ENCODE measurements around the gene PHLPP1.

PHLPP1 gene

DNA sequence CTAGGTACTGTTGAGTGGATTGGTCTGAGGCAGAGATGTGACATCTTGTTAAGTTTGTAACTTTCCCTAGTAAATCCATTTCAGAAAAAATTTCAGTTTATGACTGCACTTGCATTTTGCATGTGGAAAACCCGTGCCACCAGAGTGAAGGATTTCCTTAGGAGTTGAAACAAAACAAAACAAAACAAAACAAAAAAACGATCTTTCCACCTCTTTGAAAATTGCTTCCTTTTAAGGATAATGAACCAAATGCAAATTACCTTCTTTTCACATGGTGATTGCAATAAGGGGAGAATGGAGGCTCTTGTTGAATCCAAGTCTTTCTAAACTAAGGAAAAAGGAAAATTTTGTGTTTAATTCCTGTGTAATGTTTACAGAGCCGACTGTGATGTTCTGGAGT, 43.2 kb downstream of the PHLPP1 start:
- Histone ChIP-seq H3K4me1 (ENCODE audit: control insufficient read depth, insufficient read depth, low read length) (peaks cover 31% of the 10 kb centered on the region), H3K9me3 (ENCODE audit: control insufficient read depth, insufficient read depth, low read depth, low read length) (no peaks in the 10 kb centered on the region), H3K36me3 (ENCODE audit: control insufficient read depth in 2 of 2, insufficient read depth in 1 of 2, low read length in 2 of 2) (no peaks in the 10 kb centered on the region), H3K4me3 (ENCODE audit: low read depth, low read length) (no peak overlapping the region), H3K27ac (ENCODE audit: extremely low read depth, low read depth, low read length) (no peak overlapping the region)
- ChIA-PET CTCF (interaction anchor here (0.6 to 2.1 kb wide), 4 partner anchors 16 to 172 kb away, joined by 3 to 7 read pairs (median 4); no protein-coding TSS in a partner anchor), POLR2A (interaction anchor here (1.4 kb wide), 1 partner anchor 41 kb away, joined by 4 read pairs; no protein-coding TSS in a partner anchor)
- TF ChIP-seq PRDM1 (tag by site-specific recombination; IDR thresholded peaks at IDR 0.05) (0 out of 2 replicates have a peak, but pooled peaks have one; percentile 14), YY2 (tag by site-specific recombination; IDR thresholded peaks at IDR 0.05) (no peak)

GRCh38 chr18:62759704-62760402, 44.5 kb downstream of the PHLPP1 start:
- CTCF ChIA-PET, result interaction anchor here (0.7 to 2.1 kb wide), 2 partner anchors 173 to 189 kb away, joined by 3 to 7 read pairs; no protein-coding TSS in a partner anchor
- POLR2A ChIA-PET, result no interaction called here
- no peak overlapping the region for H3K4me3 ChIP-seq (ENCODE audit: low read depth, low read length)

DNA sequence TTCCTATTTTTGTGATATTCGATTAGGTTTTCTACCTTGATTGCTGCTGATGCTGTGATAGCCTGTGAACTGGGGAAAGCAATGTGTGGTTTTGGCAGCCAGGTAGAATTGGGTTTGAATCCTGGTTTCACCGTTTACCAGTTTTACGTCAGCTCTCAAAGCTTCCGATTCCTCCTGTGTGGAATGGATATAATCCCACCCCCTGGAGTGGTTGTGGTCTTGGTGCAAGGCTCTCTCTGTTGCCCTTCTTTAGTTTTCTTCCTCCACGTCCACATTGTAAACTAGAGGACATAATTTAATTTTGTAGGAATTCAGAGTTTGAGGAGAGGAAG, 45.0 kb downstream of the PHLPP1 start:
- Histone ChIP-seq H3K4me1 (ENCODE audit: control insufficient read depth, insufficient read depth, low read length) (peaks cover 31% of the 10 kb centered on the region), H3K9me3 (ENCODE audit: control insufficient read depth, insufficient read depth, low read depth, low read length) (no peaks in the 10 kb centered on the region), H3K36me3 (ENCODE audit: control insufficient read depth in 2 of 2, insufficient read depth in 1 of 2, low read length in 2 of 2) (no peaks in the 10 kb centered on the region), H3K27ac (ENCODE audit: extremely low read depth, low read depth, low read length) (no peak overlapping the region), H3K4me3 (ENCODE audit: low read depth, low read length) (no peak overlapping the region)
- TF ChIP-seq ZNF626 (tag by site-specific recombination; IDR thresholded peaks at IDR 0.05) (no peak), ZIC2 (tag by site-specific recombination; IDR thresholded peaks at IDR 0.05) (peak; percentile 42)
- ChIA-PET POLR2A (no interaction called here), CTCF (no interaction called here)

More at GRCh38 chr18:62759704-62760402, 44.5 kb downstream of the PHLPP1 start:
- no peaks in the 10 kb centered on the region for H3K9me3 ChIP-seq (ENCODE audit: control insufficient read depth, insufficient read depth, low read depth, low read length)
- no peak overlapping the region for H3K27ac ChIP-seq (ENCODE audit: extremely low read depth, low read depth, low read length)
- TF ChIP-seq, protein P1, sequence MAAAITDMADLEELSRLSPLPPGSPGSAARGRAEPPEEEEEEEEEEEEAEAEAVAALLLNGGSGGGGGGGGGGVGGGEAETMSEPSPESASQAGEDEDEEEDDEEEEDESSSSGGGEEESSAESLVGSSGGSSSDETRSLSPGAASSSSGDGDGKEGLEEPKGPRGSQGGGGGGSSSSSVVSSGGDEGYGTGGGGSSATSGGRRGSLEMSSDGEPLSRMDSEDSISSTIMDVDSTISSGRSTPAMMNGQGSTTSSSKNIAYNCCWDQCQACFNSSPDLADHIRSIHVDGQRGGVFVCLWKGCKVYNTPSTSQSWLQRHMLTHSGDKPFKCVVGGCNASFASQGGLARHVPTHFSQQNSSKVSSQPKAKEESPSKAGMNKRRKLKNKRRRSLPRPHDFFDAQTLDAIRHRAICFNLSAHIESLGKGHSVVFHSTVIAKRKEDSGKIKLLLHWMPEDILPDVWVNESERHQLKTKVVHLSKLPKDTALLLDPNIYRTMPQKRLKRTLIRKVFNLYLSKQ (tag by site-specific recombination; IDR thresholded peaks at IDR 0.05; ENCODE audit: borderline replicate concordance), result no peak
- TF ChIP-seq ZNF274 (IDR thresholded peaks at IDR 0.05; ENCODE audit: low read length) (no peak), ZNF274 (tag by site-specific recombination; IDR thresholded peaks at IDR 0.05; ENCODE audit: borderline replicate concordance) (no peak), ZNF366 (tag by site-specific recombination; conservative IDR thresholded peaks at IDR 0.05) (no peak), GLI2 (tag by site-specific recombination; IDR thresholded peaks at IDR 0.05; ENCODE audit: borderline replicate concordance, low read depth) (no peak)
- TF ChIP-seq, protein P2, sequence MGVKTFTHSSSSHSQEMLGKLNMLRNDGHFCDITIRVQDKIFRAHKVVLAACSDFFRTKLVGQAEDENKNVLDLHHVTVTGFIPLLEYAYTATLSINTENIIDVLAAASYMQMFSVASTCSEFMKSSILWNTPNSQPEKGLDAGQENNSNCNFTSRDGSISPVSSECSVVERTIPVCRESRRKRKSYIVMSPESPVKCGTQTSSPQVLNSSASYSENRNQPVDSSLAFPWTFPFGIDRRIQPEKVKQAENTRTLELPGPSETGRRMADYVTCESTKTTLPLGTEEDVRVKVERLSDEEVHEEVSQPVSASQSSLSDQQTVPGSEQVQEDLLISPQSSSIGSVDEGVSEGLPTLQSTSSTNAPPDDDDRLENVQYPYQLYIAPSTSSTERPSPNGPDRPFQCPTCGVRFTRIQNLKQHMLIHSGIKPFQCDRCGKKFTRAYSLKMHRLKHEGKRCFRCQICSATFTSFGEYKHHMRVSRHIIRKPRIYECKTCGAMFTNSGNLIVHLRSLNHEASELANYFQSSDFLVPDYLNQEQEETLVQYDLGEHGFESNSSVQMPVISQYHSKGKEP (tag by site-specific recombination; IDR thresholded peaks at IDR 0.05), result no peak
- H3K36me3 ChIP-seq (ENCODE audit: control insufficient read depth in 2 of 2, insufficient read depth in 1 of 2, low read length in 2 of 2), result no peaks in the 10 kb centered on the region
- peaks cover 31% of the 10 kb centered on the region for H3K4me1 ChIP-seq (ENCODE audit: control insufficient read depth, insufficient read depth, low read length)

- Histone ChIP-seq H3K36me3 (ENCODE audit: control insufficient read depth in 2 of 2, insufficient read depth in 1 of 2, low read length in 2 of 2) (no peaks in the 10 kb centered on the region; a peak in 1 of 3 replicates), H3K27ac (ENCODE audit: extremely low read depth, low read depth, low read length) (no peak overlapping the region), H3K4me3 (ENCODE audit: low read depth, low read length) (no peak overlapping the region), H3K4me1 (ENCODE audit: control insufficient read depth, insufficient read depth, low read length) (peaks cover 34% of the 10 kb centered on the region), H3K9me3 (ENCODE audit: control insufficient read depth, insufficient read depth, low read depth, low read length) (no peaks in the 10 kb centered on the region)
- ChIA-PET CTCF (interaction anchor here (0.7 kb wide), 1 partner anchor 32 kb away, joined by 3 read pairs; no protein-coding TSS in a partner anchor), POLR2A (no interaction called here)
- TF ChIP-seq SCRT1 (tag by site-specific recombination; IDR thresholded peaks at IDR 0.05; ENCODE audit: borderline replicate concordance) (no peak), ZBTB8A (tag by site-specific recombination; IDR thresholded peaks at IDR 0.05) (no peak), ZNF777 (tag by site-specific recombination; IDR thresholded peaks at IDR 0.05; ENCODE audit: borderline replicate concordance) (no peak), PRDM10 (tag by site-specific recombination; IDR thresholded peaks at IDR 0.05) (peak; percentile 81)
- TF ChIP-seq, protein P3, sequence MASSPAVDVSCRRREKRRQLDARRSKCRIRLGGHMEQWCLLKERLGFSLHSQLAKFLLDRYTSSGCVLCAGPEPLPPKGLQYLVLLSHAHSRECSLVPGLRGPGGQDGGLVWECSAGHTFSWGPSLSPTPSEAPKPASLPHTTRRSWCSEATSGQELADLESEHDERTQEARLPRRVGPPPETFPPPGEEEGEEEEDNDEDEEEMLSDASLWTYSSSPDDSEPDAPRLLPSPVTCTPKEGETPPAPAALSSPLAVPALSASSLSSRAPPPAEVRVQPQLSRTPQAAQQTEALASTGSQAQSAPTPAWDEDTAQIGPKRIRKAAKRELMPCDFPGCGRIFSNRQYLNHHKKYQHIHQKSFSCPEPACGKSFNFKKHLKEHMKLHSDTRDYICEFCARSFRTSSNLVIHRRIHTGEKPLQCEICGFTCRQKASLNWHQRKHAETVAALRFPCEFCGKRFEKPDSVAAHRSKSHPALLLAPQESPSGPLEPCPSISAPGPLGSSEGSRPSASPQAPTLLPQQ (tag by site-specific recombination; IDR thresholded peaks at IDR 0.05), result no peak
Observed at GRCh38 chr18:62763101-62763521, 47.8 kb downstream of the PHLPP1 start.
